CD4-positive, CD25-positive, alpha-beta regulatory T cell (primary cell): ENCODE results near the gene SPDYE2. TPM values are rescaled to one million over a fixed set of nuclear protein-coding genes. Genes with fewer than 3 reads are reported as not detected.
"Not testable (repeated sequence)": the region's sequence is repeated elsewhere in the genome, so short reads cannot be mapped to it uniquely, and the experiment has no call there.

Experiments used
- ATAC-seq, 2 donors: fragments of 150-1000 bp; cut with Tn5 transposase; one replicate each; pipeline ENCODE4 v1.10.0; 2021; ENCODE audit warnings: low read depth in 2 of 2, moderate number of reproducible peaks in 2 of 2, moderate library complexity in 1 of 2
- DNase-seq, 3 donors: peaks; one replicate each; pipeline versions ENCODE4 v3.0.0 to v3.0.0-alpha.2; 2012 to 2022; ENCODE audit warnings: mixed read lengths in 1 of 3
- H3K27ac ChIP-seq: one replicate; pipeline ENCODE4 v1.7.0; 2013; ENCODE audit warnings: mild to moderate bottlenecking, low read length; ENCODE audit not compliant: insufficient read depth, poor library complexity, severe bottlenecking
- H3K27me3 ChIP-seq: one replicate; pipeline ENCODE4 v1.7.0; 2013; ENCODE audit warnings: low read length; ENCODE audit not compliant: control insufficient read depth, insufficient read depth
- H3K36me3 ChIP-seq: one replicate; pipeline ENCODE4 v1.7.0; 2013; ENCODE audit warnings: mild to moderate bottlenecking, low read length, moderate library complexity; ENCODE audit not compliant: control insufficient read depth, insufficient read depth
- H3K4me1 ChIP-seq: 2 replicates; pipeline ENCODE4 v1.7.0; 2013; ENCODE audit warnings: mild to moderate bottlenecking, low read length; ENCODE audit not compliant: insufficient read depth, control insufficient read depth, poor library complexity, severe bottlenecking
- H3K4me3 ChIP-seq: one replicate; pipeline ENCODE4 v1.7.0; 2013; ENCODE audit warnings: low read depth, mild to moderate bottlenecking, low read length, moderate library complexity
- H3K9me3 ChIP-seq, 2 experiments: 1 replicate in 1 of 2; 2 replicates in 1 of 2; pipeline ENCODE4 v1.7.0; 2013; ENCODE audit warnings: low read length in 2 of 2, mild to moderate bottlenecking in 1 of 2, moderate library complexity in 1 of 2; ENCODE audit not compliant: control insufficient read depth in 2 of 2
- H3K27ac Mint-ChIP-seq, 3 donors: one replicate each; pipeline ENCODE4 v1.8.0; 2020 to 2022; ENCODE audit warnings: mild to moderate bottlenecking in 3 of 3, mixed read lengths in 3 of 3, moderate library complexity in 2 of 3
- H3K27me3 Mint-ChIP-seq: one replicate; pipeline ENCODE4 v1.8.0; 2022; ENCODE audit warnings: mild to moderate bottlenecking, mixed read lengths
- H3K36me3 Mint-ChIP-seq: one replicate; pipeline ENCODE4 v1.8.0; 2020; ENCODE audit warnings: mixed read lengths
- H3K4me1 Mint-ChIP-seq, 4 donors: one replicate each; pipeline ENCODE4 v1.8.0; 2020 to 2022; ENCODE audit warnings: mixed read lengths in 4 of 4, mild to moderate bottlenecking in 1 of 4
- H3K4me3 Mint-ChIP-seq, 4 donors: one replicate each; pipeline ENCODE4 v1.8.0; 2020 to 2022; ENCODE audit warnings: mild to moderate bottlenecking in 4 of 4, mixed read lengths in 4 of 4, moderate library complexity in 3 of 4
- H3K9me3 Mint-ChIP-seq, 7 donors: one replicate each; pipeline ENCODE4 v1.8.0; 2020 to 2022; ENCODE audit warnings: mixed read lengths in 7 of 7, mild to moderate bottlenecking in 3 of 7, moderate library complexity in 2 of 7
- polyA plus RNA-seq, 4 donors: library from polyadenylated mRNA; unstranded; fragments of 300-500 nt; fragmentation: Illumina TruSeq; gene quantifications; one replicate each; pipeline ENCODE4 v1.2.3, GENCODE V29; 2021
- total RNA-seq: library from RNA; stranded (reverse); gene quantifications from one replicate; pipeline ENCODE4 v1.2.3, GENCODE V29; 2022

SPDYE2 gene
- total and polyA plus RNA-seq, 5 donors from 2014 or later, result 0.19 to 0.66 (median 0.39) TPM

- H3K4me3 ChIP-seq, H3K9me3 ChIP-seq, H3K27ac ChIP-seq: not testable (repeated sequence)
Measured at GRCh38 chr7:102611675-102612325, 60.8 kb downstream of the SPDYE2 start.

More at GRCh38 chr7:102611675-102612325, 60.8 kb downstream of the SPDYE2 start:
- not testable (repeated sequence) for H3K4me3 Mint-ChIP-seq, DNase-seq, H3K27me3 Mint-ChIP-seq, H3K4me1 ChIP-seq, ATAC-seq, H3K36me3 ChIP-seq, H3K27ac Mint-ChIP-seq, H3K36me3 Mint-ChIP-seq, H3K27me3 ChIP-seq, H3K9me3 Mint-ChIP-seq, H3K4me1 Mint-ChIP-seq

Other genes with a start within 250 kb of the SPDYE2 start
- gene SPDYE6, start 194.8 kb upstream of the SPDYE2 start, total RNA-seq, result not detected
- under 1 TPM in 2 of 4 donors, not detected in 2; 0.16 to 0.22 TPM for gene SPDYE6, start 194.8 kb upstream of the SPDYE2 start, polyA plus RNA-seq
- 47.7 TPM for gene PRKRIP1, start 154.9 kb upstream of the SPDYE2 start, total RNA-seq
- 10 to 100 TPM; 12.3 to 15.5 (median 14.8) TPM for gene PRKRIP1, start 154.9 kb upstream of the SPDYE2 start, polyA plus RNA-seq
- gene ORAI2, start 117.7 kb upstream of the SPDYE2 start, total RNA-seq, result 14.6 TPM
- gene ORAI2, start 117.7 kb upstream of the SPDYE2 start, polyA plus RNA-seq, result 10 to 100 TPM; 15.8 to 26.6 (median 17.7) TPM
- gene ALKBH4, start 86.4 kb upstream of the SPDYE2 start, total RNA-seq, result 7.4 TPM
- gene ALKBH4, start 86.4 kb upstream of the SPDYE2 start, polyA plus RNA-seq, result 10 to 100 TPM; 18.4 to 20.6 (median 19.4) TPM
- gene LRWD1, start 86.2 kb upstream of the SPDYE2 start, total RNA-seq, result 12.9 TPM
- 10 to 100 TPM; 12.4 to 15.3 (median 13.7) TPM for gene LRWD1, start 86.2 kb upstream of the SPDYE2 start, polyA plus RNA-seq
- 39.1 TPM for gene POLR2J, start 72.3 kb upstream of the SPDYE2 start, total RNA-seq
- gene POLR2J, start 72.3 kb upstream of the SPDYE2 start, polyA plus RNA-seq, result 100 to 1,000 TPM in 3 of 4 donors, 10 to 100 TPM in 1; 73.9 to 109 (median 104) TPM
- gene RASA4B, start 33.4 kb upstream of the SPDYE2 start, total RNA-seq, result 32.4 TPM
- gene RASA4B, start 33.4 kb upstream of the SPDYE2 start, polyA plus RNA-seq, result 10 to 100 TPM in 1 of 4 donors, 1 to 10 TPM in 3; 8.0 to 14.2 (median 9.3) TPM
- gene UPK3BL2, start 7.5 kb upstream of the SPDYE2 start, total RNA-seq, result 98.1 TPM
- gene UPK3BL2, start 7.5 kb upstream of the SPDYE2 start, polyA plus RNA-seq, result 1 to 10 TPM in 3 of 4 donors, under 1 TPM in 1; 0.86 to 3.3 (median 1.5) TPM
- gene POLR2J3, start 21.4 kb downstream of the SPDYE2 start, total RNA-seq, result 214 TPM
- 10 to 100 TPM; 19.9 to 33.7 (median 27.9) TPM for gene POLR2J3, start 21.4 kb downstream of the SPDYE2 start, polyA plus RNA-seq
- 67.5 TPM for gene RASA4, start 65.5 kb downstream of the SPDYE2 start, total RNA-seq
- 10 to 100 TPM; 17.7 to 24.2 (median 19.3) TPM for gene RASA4, start 65.5 kb downstream of the SPDYE2 start, polyA plus RNA-seq
- gene UPK3BL1, start 91.6 kb downstream of the SPDYE2 start, total RNA-seq, result 119 TPM
- 10 to 100 TPM in 3 of 4 donors, 1 to 10 TPM in 1; 9.7 to 32.6 (median 21.9) TPM for gene UPK3BL1, start 91.6 kb downstream of the SPDYE2 start, polyA plus RNA-seq
- not detected for gene SPDYE2B, start 99.1 kb downstream of the SPDYE2 start, total RNA-seq
- gene SPDYE2B, start 99.1 kb downstream of the SPDYE2 start, polyA plus RNA-seq, result under 1 TPM in 1 of 4 donors, not detected in 3; 0.41 TPM
- 56.4 TPM for gene POLR2J2, start 120.4 kb downstream of the SPDYE2 start, total RNA-seq
- 1 to 10 TPM; 1.3 to 3.3 (median 1.9) TPM for gene POLR2J2, start 120.4 kb downstream of the SPDYE2 start, polyA plus RNA-seq
- 6.4 TPM for gene FAM185A, start 197.8 kb downstream of the SPDYE2 start, total RNA-seq
- gene FAM185A, start 197.8 kb downstream of the SPDYE2 start, polyA plus RNA-seq, result 1 to 10 TPM; 6.1 to 7.3 (median 6.6) TPM